ENCODE results near the gene PDCD10.

PDCD10 gene

DNA sequence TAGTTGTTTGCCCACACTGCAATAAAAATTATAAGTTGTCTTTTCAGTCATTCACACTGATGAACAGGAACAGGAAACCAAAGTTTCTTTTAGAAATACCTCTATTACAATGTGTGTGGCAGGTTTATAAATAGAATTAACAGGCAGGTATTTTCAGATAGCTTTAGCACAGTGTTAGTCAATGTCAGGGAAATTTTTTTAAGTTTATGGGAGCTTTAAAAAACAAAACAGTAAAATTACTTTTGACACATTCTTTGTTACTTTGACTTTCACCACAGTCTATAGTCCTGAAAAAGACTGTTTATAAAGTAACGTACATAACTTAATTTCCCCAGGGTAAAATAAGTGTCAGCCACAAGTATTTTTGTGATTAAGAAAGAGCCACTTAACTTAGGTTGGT is 38.9 kb upstream of the PDCD10 start:
- H3K9me3 Mint-ChIP-seq = peaks cover 9% of the 10 kb centered on the region
- no peak overlapping the region for H3K4me3 Mint-ChIP-seq
- TF ChIP-seq, protein P1, sequence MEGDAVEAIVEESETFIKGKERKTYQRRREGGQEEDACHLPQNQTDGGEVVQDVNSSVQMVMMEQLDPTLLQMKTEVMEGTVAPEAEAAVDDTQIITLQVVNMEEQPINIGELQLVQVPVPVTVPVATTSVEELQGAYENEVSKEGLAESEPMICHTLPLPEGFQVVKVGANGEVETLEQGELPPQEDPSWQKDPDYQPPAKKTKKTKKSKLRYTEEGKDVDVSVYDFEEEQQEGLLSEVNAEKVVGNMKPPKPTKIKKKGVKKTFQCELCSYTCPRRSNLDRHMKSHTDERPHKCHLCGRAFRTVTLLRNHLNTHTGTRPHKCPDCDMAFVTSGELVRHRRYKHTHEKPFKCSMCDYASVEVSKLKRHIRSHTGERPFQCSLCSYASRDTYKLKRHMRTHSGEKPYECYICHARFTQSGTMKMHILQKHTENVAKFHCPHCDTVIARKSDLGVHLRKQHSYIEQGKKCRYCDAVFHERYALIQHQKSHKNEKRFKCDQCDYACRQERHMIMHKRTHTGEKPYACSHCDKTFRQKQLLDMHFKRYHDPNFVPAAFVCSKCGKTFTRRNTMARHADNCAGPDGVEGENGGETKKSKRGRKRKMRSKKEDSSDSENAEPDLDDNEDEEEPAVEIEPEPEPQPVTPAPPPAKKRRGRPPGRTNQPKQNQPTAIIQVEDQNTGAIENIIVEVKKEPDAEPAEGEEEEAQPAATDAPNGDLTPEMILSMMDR (IDR thresholded peaks at IDR 0.05) = no peak
- no peaks in the 10 kb centered on the region for H3K36me3 Mint-ChIP-seq (ENCODE audit: low read depth)
- no peak for DNase-seq
- no peaks in the 10 kb centered on the region for H3K4me1 Mint-ChIP-seq
- H3K27me3 Mint-ChIP-seq (ENCODE audit: low read depth, poor library complexity) = peaks cover 3% of the 10 kb centered on the region
- no peak overlapping the region for H3K27ac Mint-ChIP-seq

DNA sequence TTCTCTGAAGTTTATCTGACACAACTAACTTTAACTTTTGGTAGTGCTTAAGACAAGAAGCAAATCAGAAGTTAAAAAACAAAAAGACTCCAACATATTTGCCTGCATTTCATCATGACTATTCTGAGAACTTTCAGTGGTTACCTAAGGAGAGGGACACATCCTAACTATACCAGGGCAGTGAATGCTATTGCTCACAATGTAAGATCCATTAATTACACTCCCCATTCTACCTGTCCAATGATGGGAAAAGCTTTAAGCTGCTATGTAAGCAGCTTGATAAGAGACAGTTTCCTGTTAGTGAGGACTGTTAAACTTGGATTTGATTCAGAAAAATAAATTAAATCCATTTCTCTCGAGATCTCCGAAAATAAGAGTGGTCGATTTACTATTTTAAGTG is 38.3 kb upstream of the PDCD10 start:
- peaks cover 3% of the 10 kb centered on the region for H3K27me3 Mint-ChIP-seq (ENCODE audit: low read depth, poor library complexity)
- H3K9me3 Mint-ChIP-seq = peaks cover 3% of the 10 kb centered on the region
- H3K36me3 Mint-ChIP-seq (ENCODE audit: low read depth) = no peaks in the 10 kb centered on the region
- no peak overlapping the region for H3K27ac Mint-ChIP-seq
- no peaks in the 10 kb centered on the region for H3K4me1 Mint-ChIP-seq
- DNase-seq = no peak
- no peak overlapping the region for H3K4me3 Mint-ChIP-seq
- TF ChIP-seq, protein P1 (IDR thresholded peaks at IDR 0.05) = no peak

DNA sequence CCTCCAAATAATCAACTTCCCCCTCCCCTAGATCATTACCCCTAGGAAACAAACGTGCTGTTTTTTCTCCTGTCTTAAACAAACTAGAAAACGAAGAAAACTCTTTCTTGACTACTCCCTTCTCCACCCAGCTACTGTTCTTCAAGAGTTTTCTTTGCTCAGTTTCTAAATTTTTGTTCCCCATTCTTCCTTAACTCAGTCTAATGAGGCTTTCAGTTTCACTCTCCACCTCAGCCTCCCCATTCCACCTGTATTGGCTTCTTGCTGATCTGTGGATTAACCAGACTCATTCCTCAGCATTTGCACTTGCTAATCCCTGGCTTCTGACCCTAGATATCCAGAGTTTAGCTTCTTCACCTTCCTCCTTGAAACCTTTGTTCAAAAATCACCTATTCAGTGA is 27.6 kb upstream of the PDCD10 start:
- H3K9me3 Mint-ChIP-seq = peaks cover 26% of the 10 kb centered on the region
- H3K27me3 Mint-ChIP-seq (ENCODE audit: low read depth, poor library complexity) = peaks cover 3% of the 10 kb centered on the region
- no peak overlapping the region for H3K4me3 Mint-ChIP-seq
- TF ChIP-seq, protein P1 (IDR thresholded peaks at IDR 0.05) = no peak
- peaks cover 11% of the 10 kb centered on the region for H3K36me3 Mint-ChIP-seq (ENCODE audit: low read depth)
- H3K27ac Mint-ChIP-seq = no peak overlapping the region
- H3K4me1 Mint-ChIP-seq = no peaks in the 10 kb centered on the region
- DNase-seq = no peak

DNA sequence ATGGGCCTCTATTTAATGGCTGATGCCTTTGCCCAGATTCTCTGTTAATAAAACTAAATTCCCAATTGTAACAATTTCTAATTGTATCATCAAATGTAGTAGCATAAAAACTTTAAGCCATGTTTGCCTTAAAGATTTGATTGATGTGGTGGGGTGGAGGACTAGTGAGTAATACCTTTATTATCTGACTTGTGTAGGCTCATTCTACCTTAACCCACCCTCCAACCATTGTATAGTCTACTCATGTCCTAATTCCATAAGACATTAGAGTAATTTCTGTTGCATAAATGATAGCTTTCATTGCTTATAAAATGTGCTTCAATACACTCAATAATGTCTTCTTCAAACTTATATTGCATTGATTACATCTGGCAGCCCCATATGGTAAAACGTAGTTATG is 26.6 kb upstream of the PDCD10 start:
- Mint-ChIP-seq H3K36me3 (ENCODE audit: low read depth) (peaks cover 8% of the 10 kb centered on the region), H3K27me3 (ENCODE audit: low read depth, poor library complexity) (peaks cover 3% of the 10 kb centered on the region), H3K4me1 (no peaks in the 10 kb centered on the region), H3K27ac (no peak overlapping the region), H3K4me3 (no peak overlapping the region), H3K9me3 (peaks cover 28% of the 10 kb centered on the region)
- no peak for DNase-seq
- TF ChIP-seq, protein P1 (IDR thresholded peaks at IDR 0.05) = no peak

DNA sequence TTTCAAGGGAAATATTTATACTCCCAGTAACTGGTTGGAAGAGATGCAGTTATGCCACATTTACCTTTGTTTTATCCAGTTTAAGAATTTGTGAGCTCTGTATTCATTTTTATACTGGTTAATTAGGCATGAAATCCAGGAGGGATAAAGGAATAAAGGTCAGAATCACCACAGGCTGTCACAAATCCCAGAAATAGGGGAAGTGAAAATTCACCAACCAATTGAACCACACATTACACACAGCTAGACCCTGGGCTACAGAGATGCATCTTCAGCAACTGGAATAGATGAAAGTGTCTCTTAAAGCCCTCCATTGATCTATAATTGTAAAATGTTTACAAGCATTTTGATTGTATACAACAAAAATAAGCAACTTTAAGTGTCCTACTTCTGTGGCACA is 19.4 kb upstream of the PDCD10 start:
- Mint-ChIP-seq H3K4me1 (no peaks in the 10 kb centered on the region), H3K27me3 (ENCODE audit: low read depth, poor library complexity) (no peaks in the 10 kb centered on the region), H3K4me3 (no peak overlapping the region), H3K36me3 (ENCODE audit: low read depth) (no peaks in the 10 kb centered on the region), H3K9me3 (peaks cover 11% of the 10 kb centered on the region), H3K27ac (no peak overlapping the region)
- TF ChIP-seq, protein P1 (IDR thresholded peaks at IDR 0.05) = no peak
- no peak for DNase-seq

DNA sequence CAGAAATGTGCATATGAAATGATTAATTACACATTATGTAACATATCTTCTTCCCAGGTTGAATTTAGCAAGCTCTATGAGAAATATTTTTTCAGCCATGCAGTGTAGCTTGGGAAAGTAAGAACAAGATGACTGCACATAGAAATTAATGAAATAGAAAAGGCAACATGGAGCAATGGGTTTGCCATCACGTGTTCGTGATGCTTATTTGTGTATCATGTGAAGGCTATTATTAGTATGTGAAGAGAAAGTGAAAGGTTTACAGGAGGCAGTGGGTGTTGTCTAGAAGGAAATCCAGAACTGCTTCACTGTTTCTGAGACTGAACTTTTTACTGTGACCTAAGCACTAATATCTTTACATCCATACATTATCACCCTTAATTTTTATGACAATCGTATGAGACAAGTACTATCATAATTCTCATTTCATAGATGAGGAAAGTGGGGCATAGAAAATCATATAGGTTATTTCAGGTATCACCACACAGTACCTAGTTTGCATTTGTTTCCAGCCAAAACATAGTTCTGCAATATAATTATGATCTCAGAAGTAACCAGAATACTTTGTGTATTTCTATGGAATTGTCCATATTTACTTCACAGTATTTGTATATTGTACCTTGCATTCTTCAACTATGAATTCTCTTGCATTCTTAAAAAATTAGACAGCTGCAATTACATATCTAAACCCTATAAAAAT is 15.7 kb upstream of the PDCD10 start:
- H3K4me1 Mint-ChIP-seq = no peaks in the 10 kb centered on the region
- no peaks in the 10 kb centered on the region for H3K27me3 Mint-ChIP-seq (ENCODE audit: low read depth, poor library complexity)
- no peaks in the 10 kb centered on the region for H3K9me3 Mint-ChIP-seq
- no peak for DNase-seq
- H3K4me3 Mint-ChIP-seq = no peak overlapping the region
- no peaks in the 10 kb centered on the region for H3K36me3 Mint-ChIP-seq (ENCODE audit: low read depth)
- TF ChIP-seq, protein P1 (IDR thresholded peaks at IDR 0.05) = no peak
- H3K27ac Mint-ChIP-seq = no peak overlapping the region
